Measurements from ENCODE around the gene IL12RB2. TPM values are rescaled to one million over a fixed set of nuclear protein-coding genes. Genes with fewer than 3 reads are reported as not detected.
A peak's percentile ranks its signal among the peaks of the same experiment; 100 is the strongest.

The IL12RB2 gene
- total and polyA plus RNA-seq, 2 of the 13 experiments (the other 11 are each of a cell fraction or from before 2014, with no cell fraction given) = not detected

DNA sequence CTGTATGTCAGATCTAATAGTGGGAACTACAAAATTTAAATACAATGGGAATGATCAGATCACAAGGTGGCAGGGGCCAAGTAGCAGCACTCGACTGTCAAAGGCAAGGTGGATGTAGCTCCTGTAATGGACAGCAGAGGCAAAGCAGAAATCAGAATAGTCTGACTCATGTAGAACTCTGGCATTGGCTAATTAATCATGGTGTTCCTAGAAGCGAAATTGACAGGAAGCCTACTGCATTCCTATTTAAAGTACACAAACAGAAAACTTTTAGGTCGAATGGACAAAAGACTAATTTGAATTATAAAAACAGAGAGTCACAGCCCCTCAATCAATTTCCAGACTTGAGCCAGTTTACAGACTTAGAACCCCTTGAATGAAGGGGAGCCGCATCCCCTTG is 17.4 kb upstream of the IL12RB2 start:
- no peaks in the 10 kb centered on the region for H3K79me2 ChIP-seq (ENCODE audit: insufficient read depth, low read length)
- DNase-seq (ENCODE audit: low spot score) = no peak
- no peaks in the 10 kb centered on the region for H4K20me1 ChIP-seq (ENCODE audit: insufficient read depth, low read length)
- no peaks in the 10 kb centered on the region for H3K27me3 ChIP-seq (ENCODE audit: control insufficient read depth in 1 of 2, insufficient read depth in 2 of 2, low read length in 2 of 2)
- no peak overlapping the region for H3K27ac ChIP-seq (ENCODE audit: extremely low read length, insufficient read depth, low read length)
- no peak overlapping the region for H3K9ac ChIP-seq (ENCODE audit: insufficient read depth, low read depth, low read length)
- H3K9me3 ChIP-seq (ENCODE audit: low read length) = no peaks in the 10 kb centered on the region
- in situ Hi-C loops (cut with HindIII; ENCODE audit: extremely low pct_ligation_motif_present, low pct_unique_long_range_greater_than_20kb) = no loop called here
- POLR2A ChIA-PET = no interaction called here
- intact Hi-C loops (cut with micrococcal nuclease; ENCODE audit: unreplicated experiment) = no loop called here
- H3K4me2 ChIP-seq (ENCODE audit: low read depth, low read length) = no peak overlapping the region
- CTCF ChIA-PET (ENCODE audit: low intra/inter-chr PET ratio, low total read pairs) = no interaction called here
- 6% methylated on average over 4 of the region's 4 CpGs for WGBS (ENCODE audit: low lambda C conversion rate)
- H3K36me3 ChIP-seq (replicated peaks in 1 of 2; ENCODE audit: control insufficient read depth in 1 of 2, insufficient read depth in 2 of 2, low read length in 2 of 2) = no peaks in the 10 kb centered on the region
- H3K4me1 ChIP-seq (ENCODE audit: insufficient read depth, low read length) = no peaks in the 10 kb centered on the region
- no TSS peak for BruUV-seq (replicated peaks)
- H2AFZ ChIP-seq (ENCODE audit: low read length) = no peak overlapping the region
- TF ChIP-seq, protein P1, sequence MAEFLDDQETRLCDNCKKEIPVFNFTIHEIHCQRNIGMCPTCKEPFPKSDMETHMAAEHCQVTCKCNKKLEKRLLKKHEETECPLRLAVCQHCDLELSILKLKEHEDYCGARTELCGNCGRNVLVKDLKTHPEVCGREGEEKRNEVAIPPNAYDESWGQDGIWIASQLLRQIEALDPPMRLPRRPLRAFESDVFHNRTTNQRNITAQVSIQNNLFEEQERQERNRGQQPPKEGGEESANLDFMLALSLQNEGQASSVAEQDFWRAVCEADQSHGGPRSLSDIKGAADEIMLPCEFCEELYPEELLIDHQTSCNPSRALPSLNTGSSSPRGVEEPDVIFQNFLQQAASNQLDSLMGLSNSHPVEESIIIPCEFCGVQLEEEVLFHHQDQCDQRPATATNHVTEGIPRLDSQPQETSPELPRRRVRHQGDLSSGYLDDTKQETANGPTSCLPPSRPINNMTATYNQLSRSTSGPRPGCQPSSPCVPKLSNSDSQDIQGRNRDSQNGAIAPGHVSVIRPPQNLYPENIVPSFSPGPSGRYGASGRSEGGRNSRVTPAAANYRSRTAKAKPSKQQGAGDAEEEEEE (CRISPR knock-in tag; IDR thresholded peaks at IDR 0.05; ENCODE audit: borderline replicate concordance) = no peak
- TF ChIP-seq KDM5A (IDR thresholded peaks at IDR 0.05; ENCODE audit: borderline replicate concordance, low read length) = no peak
- no peak overlapping the region for H3K4me3 ChIP-seq (replicated peaks in 1 of 3; ENCODE audit: insufficient read depth in 1 of 3, low read depth in 2 of 3, low read length in 3 of 3)
- ATAC-seq = no peak
- FAIRE-seq = no peak

DNA sequence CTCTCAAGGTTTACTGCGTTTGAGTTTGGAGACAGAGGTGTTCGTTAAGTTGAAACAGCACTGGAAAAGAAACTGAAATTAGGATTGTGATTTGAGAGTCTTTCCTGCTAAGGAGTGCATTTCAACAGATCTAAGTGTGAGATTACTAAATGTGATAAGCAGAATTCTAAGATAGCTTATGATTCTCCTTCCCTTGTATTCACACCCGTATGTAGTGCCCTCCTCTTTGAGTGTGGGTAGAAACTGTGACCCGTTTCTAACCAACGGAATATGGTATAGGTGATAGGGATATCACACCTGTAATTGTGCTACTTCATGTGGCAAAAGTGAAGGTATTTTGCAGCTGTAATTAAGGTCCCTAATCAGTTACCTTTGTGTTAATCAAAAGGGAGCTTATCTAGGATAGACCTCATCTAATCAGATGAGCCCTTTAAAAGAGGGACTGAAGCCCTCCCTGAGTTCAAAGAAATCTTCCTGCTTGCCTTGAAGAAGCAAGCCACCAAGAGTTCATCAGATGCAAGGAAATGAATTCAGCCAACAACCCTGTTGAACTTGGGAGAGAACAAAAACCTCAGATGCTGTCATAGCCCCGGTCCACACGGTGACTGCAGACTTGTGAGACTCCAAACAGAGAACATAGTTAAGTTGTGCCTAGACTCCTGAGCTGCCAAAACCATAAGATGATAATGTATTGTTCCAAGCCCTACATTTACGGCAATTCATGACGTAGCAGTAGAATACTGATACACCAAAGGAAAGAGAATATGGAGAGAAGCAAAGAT is 12.6 kb upstream of the IL12RB2 start:
- H3K27me3 ChIP-seq (ENCODE audit: control insufficient read depth in 1 of 2, insufficient read depth in 2 of 2, low read length in 2 of 2) = no peaks in the 10 kb centered on the region
- ChIA-PET CTCF (ENCODE audit: low intra/inter-chr PET ratio, low total read pairs) (no interaction called here), POLR2A (no interaction called here)
- TF ChIP-seq CREB1 (IDR thresholded peaks at IDR 0.05) = peak; percentile 48
- no peak for TF ChIP-seq CREB1 (CRISPR knock-in tag; IDR thresholded peaks at IDR 0.05)
- no peak for TF ChIP-seq ISL2 (CRISPR knock-in tag; IDR thresholded peaks at IDR 0.05)
- TF ChIP-seq PHF21A (CRISPR knock-in tag; IDR thresholded peaks at IDR 0.05) = no peak
- FAIRE-seq (no peak), ATAC-seq (no peak), DNase-seq (ENCODE audit: low spot score) (no peak)
- no peaks in the 10 kb centered on the region for H3K36me3 ChIP-seq (replicated peaks in 1 of 2; ENCODE audit: control insufficient read depth in 1 of 2, insufficient read depth in 2 of 2, low read length in 2 of 2)
- no peaks in the 10 kb centered on the region for H3K4me1 ChIP-seq (ENCODE audit: insufficient read depth, low read length)
- no peak overlapping the region for H3K9ac ChIP-seq (ENCODE audit: insufficient read depth, low read depth, low read length)
- intact Hi-C loops (cut with micrococcal nuclease; ENCODE audit: unreplicated experiment) (no loop called here), in situ Hi-C loops (cut with HindIII; ENCODE audit: extremely low pct_ligation_motif_present, low pct_unique_long_range_greater_than_20kb) (no loop called here)
- no peak overlapping the region for H3K4me2 ChIP-seq (ENCODE audit: low read depth, low read length)
- H3K79me2 ChIP-seq (ENCODE audit: insufficient read depth, low read length) = no peaks in the 10 kb centered on the region
- H2AFZ ChIP-seq (ENCODE audit: low read length) = no peak overlapping the region
- H3K9me3 ChIP-seq (ENCODE audit: low read length) = no peaks in the 10 kb centered on the region
- no peak overlapping the region for H3K4me3 ChIP-seq (replicated peaks in 1 of 3; ENCODE audit: insufficient read depth in 1 of 3, low read depth in 2 of 3, low read length in 3 of 3)
- H3K27ac ChIP-seq (ENCODE audit: extremely low read length, insufficient read depth, low read length) = no peak overlapping the region
- BruUV-seq (replicated peaks) = no TSS peak
- WGBS (ENCODE audit: low lambda C conversion rate) = under 1% methylated on average over 9 of the region's 9 CpGs
- no peaks in the 10 kb centered on the region for H4K20me1 ChIP-seq (ENCODE audit: insufficient read depth, low read length)
